Activated naive CD4-positive, alpha-beta T cell treated with anti-CD3 and anti-CD28 coated beads, Interleukin-2, amount 50 U/mL, for 16 hours (primary cell): ENCODE data around the gene DNAH6.
"Not testable (repeated sequence)": the region's sequence is repeated elsewhere in the genome, so short reads cannot be mapped to it uniquely, and the experiment has no call there.

Experiments
- DNase-seq: peaks from one replicate; pipeline ENCODE4 v3.0.0-alpha.2; 2020

DNAH6 gene

DNA sequence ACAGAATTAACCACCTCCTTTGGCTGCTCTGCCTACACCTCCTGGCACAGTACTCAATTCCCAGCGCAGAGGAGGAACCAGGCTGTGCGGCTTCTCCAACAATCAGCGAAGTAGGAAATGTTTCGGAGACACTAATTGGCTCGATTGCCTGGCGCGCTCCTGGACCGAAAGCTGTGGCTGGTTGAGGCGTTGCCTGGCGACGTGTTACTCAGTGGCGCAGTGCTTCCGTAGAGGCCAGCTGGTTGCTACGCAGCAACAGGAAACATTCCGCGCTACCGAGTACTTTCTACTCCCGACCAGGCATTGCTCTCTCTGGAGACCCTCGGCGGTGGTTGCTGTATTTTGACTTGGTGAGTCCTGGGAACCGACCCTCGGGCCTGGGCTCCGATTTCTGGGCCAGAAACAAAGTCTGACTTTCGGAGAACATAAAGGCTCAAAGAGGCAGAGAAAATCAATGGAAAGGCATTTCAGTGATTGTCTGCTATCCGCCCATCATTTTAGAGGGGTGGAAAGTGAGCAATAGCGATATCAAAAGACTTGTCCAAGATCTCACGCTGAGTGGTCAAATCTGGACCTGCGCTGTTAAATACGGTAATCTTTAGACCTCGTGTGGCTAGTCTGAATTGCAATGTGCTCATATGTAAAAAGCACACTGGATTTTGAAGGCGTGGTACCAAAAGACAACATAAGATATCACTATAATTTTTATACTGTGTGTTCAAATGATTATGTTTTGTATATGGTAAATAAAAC is at the start of gene DNAH6:
Gene DNAH6, plus strand, starts transcription at position 265 of the 753 bp plus-strand sequence. CDS start 1,329 bp downstream, outside the sequence.
- DNase-seq, result peak; percentile 83

- no peak for DNase-seq
These were observed 48.9 kb upstream of the DNAH6 start for GRCh38 chr2:84467389-84467788.

DNA sequence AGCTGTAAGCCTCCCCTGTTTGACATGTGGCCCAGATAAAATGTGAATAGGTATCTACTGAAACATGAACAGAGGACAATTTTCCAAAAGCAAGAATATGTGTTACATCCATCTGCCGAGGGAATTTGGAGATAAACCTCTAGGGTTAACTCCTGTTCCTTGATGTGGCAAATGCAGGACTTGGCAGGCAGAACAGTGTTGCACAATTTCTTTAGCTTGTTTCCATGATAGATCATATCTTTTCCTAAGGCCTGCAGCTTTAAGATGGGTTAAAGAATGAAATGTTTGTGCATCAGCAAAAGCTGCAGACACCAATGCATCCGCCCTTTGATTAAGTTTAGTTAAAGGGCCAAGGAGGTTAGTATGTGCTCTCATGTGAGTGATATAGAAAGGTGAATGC is 43.9 kb upstream of the DNAH6 start:
- not testable (repeated sequence) for DNase-seq

GRCh38 chr2:84472856-84473565 is 43.3 kb upstream of the DNAH6 start:
- DNase-seq, result no peak

DNA sequence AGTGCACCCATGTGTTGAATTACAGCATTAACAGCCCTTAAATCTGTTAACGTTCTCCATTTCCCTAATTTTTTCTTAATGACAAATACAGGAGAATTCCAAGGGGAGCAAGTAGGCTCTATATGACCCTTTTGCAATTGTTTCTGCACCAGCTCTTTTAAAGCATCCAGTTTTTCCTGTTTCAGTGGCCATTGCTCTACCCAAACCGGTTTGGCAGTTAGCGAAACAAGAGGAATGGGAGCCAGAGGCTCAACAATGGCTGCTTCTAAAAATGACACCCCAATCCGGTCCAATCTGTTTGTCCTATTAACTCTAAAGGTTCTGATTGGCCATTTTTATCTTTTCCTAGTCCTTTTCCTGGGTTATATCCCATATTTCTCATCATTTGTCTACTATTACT is 42.1 kb upstream of the DNAH6 start:
- DNase-seq, result no peak

GRCh38 chr2:84477886-84478285 is 38.4 kb upstream of the DNAH6 start:
- no peak for DNase-seq

- no peak for DNase-seq
These were observed 37.4 kb upstream of the DNAH6 start for GRCh38 chr2:84478867-84479266.

GRCh38 chr2:84481702-84482101 is 34.6 kb upstream of the DNAH6 start:
- DNase-seq, result peak; percentile 11

DNA sequence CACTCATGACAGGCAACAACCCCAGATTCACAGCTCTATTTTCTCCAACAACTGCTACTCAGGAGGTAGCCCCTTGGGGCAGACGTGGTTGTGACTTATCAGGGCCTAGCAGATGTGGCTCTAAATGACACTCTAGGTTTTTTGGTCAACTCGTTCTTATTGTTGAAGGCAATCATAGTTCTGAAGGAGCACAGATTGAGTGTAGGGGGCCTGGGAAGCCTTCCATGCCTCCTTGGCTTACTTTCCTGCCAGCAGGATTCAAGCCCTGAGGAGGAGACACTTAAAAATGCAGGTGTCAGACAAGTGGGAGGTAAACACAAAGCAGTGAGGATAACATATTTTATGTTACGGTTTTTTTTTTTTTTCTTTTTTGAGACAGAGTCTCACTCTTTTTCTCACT is 33.7 kb upstream of the DNAH6 start:
- DNase-seq, result no peak

GRCh38 chr2:84483320-84483719 is 33.0 kb upstream of the DNAH6 start:
- DNase-seq, result no peak

GRCh38 chr2:84486441-84487115 is 29.7 kb upstream of the DNAH6 start:
- no peak for DNase-seq

DNA sequence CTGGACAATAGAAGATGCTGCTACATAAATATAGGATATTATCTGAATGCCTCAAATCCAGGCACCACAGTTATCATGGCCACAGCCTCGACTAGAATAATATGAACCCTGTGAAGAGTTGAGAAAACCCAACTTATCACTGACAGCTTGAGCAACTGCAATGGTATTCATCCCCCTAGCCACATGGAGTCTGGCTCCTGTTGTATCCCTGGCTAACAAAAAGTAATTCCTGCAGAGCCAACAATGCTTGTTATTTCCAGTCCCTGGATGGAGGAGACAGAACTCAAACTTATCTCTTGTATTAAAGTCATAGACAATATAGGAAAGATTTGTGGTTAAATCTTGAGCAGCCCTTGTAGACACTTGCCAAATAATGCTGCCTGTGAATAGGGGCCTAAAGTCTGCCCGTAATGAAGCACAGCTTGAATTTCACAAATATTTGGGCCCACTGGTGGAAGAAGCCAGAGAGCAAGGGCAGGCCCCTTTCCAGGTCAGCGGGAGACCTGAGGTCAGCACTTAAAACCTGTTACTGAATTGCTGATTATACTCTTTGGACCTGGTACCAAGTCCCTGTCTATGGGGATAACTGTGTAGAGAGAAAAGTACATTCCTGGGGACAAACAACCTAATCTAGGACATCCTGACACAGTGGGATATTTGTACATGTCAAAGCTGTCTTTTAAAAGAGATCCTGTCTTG is 28.9 kb upstream of the DNAH6 start:
- DNase-seq, result no peak

DNA sequence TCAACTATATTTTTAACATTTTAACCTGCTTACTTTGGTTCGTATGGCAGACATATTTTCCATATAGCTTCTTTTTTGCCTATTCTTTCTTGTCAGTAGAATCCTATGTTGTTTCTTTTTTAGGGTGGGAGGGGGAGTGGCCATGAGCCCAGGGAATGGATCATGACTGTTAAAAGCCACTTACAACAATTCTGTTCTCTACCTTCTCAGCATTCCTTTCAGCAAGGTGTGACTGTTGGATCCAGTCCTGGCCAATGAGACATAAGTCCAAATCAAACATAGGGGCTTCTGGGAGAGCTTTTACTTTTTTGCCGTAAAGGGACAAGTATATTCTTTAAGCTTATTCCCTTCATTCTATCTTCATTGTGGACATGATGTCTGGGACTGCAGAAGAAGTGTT is 25.0 kb upstream of the DNAH6 start:
- DNase-seq, result no peak

DNA sequence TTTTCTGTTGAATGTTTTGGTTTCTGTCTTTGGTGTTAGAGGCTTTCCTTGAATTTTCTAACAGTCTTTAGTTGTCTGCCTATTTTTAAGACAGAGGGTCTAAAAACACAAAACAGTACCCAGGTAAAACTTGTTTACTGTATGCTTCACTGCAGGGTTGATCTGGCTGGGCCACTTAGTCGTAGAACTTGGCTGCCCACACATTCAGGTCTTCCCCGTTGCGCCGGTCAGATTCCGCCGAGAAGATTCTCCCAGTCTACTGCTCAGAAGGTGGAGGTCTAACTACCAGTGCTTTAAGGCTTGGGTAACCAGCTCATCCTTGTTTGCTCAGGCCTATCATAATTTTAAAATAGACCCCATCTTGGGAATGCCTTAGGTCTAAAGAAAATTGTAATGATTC is 24.6 kb upstream of the DNAH6 start:
- no peak for DNase-seq

- no peak for DNase-seq
These were observed 23.7 kb upstream of the DNAH6 start for GRCh38 chr2:84492571-84492970.

DNA sequence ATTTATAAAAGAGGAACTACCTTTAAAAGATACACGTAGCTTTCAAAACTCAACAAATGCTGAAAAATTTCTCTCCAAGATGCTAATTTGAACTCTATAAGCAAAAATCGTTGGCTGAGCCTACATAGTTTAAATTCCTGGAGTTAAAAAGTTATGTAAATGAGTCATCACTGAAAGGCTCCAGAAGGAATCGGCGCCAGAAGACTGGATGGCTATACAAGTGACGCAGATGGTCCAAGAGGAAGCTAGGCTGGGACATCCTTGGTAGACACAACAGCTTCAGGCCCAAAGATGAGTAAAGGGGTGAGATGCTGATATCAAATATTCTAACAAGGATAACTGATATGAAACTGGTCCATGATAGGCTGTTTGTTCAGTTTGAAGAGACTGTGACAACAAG is 22.8 kb upstream of the DNAH6 start:
- no peak for DNase-seq

GRCh38 chr2:84494070-84494469 is 22.2 kb upstream of the DNAH6 start:
- DNase-seq, result no peak

- peak; percentile 18 for DNase-seq
These were observed 20.7 kb upstream of the DNAH6 start for GRCh38 chr2:84495539-84496146.

- no peak for DNase-seq
These were observed 19.9 kb upstream of the DNAH6 start for GRCh38 chr2:84496386-84496785.

DNA sequence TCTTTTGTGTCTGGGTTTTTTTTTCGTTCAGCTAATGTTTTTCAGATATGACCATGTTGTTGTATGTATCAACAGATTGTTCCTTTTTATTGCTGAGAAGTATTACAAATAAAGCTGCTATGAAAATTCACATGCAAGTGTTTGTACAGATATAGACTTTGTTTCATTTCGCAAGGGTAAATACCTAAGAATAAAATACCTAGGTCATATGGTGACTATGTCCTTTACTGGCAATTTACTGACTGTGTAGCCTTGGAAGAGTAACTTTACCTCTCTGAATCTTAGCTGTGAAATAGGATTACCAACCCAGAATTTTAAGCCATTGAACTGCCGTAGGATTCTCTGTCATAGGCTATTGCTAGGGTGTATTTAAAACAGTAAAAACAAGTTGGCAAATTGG is 19.0 kb upstream of the DNAH6 start:
- no peak for DNase-seq

DNA sequence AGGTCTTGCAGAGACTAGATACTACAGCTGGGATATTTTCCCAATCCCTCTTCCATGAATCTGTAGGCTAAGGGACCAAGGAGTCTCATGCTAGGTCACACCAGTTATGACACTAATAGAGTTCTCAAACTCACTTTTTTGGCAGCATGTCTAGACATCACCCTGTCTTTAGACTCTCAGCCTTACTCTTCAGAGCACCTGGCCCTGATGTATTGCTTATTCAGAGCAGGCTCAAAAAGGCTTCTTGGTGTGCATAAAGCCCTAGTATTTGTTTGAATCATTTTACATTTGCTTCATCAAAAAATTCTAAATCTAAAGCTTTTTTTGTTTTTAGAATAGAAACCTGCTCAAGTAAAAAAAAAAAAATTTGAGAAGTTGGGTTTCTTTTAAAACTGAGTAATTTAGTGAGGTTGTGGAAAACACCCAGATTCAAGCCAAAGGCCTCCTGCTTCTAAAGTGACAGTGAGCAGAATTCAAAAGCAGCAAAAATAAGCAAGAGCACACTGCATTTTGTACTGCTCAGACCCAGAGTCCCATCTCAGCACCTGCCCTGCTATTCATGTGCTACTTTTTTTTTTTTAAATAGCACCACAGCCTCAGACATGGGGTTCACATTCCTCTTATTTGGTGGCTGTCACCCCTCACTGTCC is 18.0 kb upstream of the DNAH6 start:
- DNase-seq, result no peak

DNA sequence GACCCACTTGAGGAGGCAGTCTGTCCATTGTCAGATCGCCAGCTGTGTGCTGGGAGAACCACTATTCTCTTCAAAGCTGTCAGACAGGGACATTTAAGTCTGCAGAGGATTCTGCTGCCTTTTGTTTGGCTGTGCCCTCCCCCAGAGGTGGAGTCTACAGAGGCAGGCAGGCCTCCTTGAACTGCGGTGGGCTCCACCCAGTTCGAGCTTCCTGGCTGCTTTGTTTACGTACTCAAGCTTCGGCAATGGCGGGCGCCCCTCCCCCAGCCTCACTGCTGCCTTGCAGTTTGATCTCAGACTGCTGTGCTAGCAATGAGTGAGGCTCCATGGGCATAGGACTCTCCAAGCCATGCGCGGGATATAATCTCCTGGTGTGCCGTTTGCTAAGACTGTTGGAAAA is 5.3 kb upstream of the DNAH6 start:
- DNase-seq, result not testable (repeated sequence)
